ENCODE data around the gene HOATZ. TPM values are rescaled to one million over a fixed set of nuclear protein-coding genes. Genes with fewer than 3 reads are reported as not detected.

Gene HOATZ
- total RNA-seq, 2 experiments from 2014 or later: not detected

- no peak for DNase-seq (ENCODE audit: low spot score)
- Histone ChIP-seq H3K4me1 (ENCODE audit: insufficient read depth, low read length, poor library complexity, severe bottlenecking) (peaks cover 22% of the 10 kb centered on the region), H3K27ac (ENCODE audit: low read depth, low read length, poor library complexity, severe bottlenecking) (no peak overlapping the region), H2AFZ (ENCODE audit: low read length) (0 out of 2 replicates have a peak overlapping the region, but pooled peaks have one; percentile 17), H4K20me1 (ENCODE audit: insufficient read depth, low read length) (no peaks in the 10 kb centered on the region), H3K9me2 (ENCODE audit: insufficient read depth, low read length) (no peaks in the 10 kb centered on the region), H3K36me3 (ENCODE audit: insufficient read depth, low read length) (no peaks in the 10 kb centered on the region), H3K9me3 (ENCODE audit: low read length) (no peaks in the 10 kb centered on the region), H3K4me2 (ENCODE audit: low read length) (no peak overlapping the region), H3K79me2 (ENCODE audit: insufficient read depth, low read depth, low read length) (no peaks in the 10 kb centered on the region), H3K4me3 (ENCODE audit: low read depth, low read length, poor library complexity, severe bottlenecking) (no peak overlapping the region)
- BruUV-seq (replicated peaks): no TSS peak
- ChIA-PET POLR2A (interaction anchor here (1.0 to 1.9 kb wide), 2 partner anchors 9 to 291 kb away, joined by 3 to 9 read pairs; no protein-coding TSS in a partner anchor), CTCF (ENCODE audit: unreplicated experiment) (no interaction called here)
- intact Hi-C loops (cut with micrococcal nuclease; ENCODE audit: unreplicated experiment): no loop called here
- TF ChIP-seq EZH2phosphoT487 (IDR thresholded peaks at IDR 0.05; ENCODE audit: borderline replicate concordance, low read depth, low read length) (no peak), CTCF (conservative IDR thresholded peaks at IDR 0.05; ENCODE audit: low read length) (no peak)
These were observed 66.8 kb downstream of the HOATZ start for GRCh38 chr11:111581341-111581740.

GRCh38 chr11:111582163-111582562, 67.6 kb downstream of the HOATZ start:
- peaks cover 22% of the 10 kb centered on the region for H3K4me1 ChIP-seq (ENCODE audit: insufficient read depth, low read length, poor library complexity, severe bottlenecking)
- POLR2A ChIA-PET: interaction anchor here (0.6 to 1.9 kb wide), 3 partner anchors 9 to 466 kb away, joined by 3 to 9 read pairs (median 3); no protein-coding TSS in a partner anchor
- TF ChIP-seq EZH2phosphoT487 (IDR thresholded peaks at IDR 0.05; ENCODE audit: borderline replicate concordance, low read depth, low read length) (no peak), CTCF (conservative IDR thresholded peaks at IDR 0.05; ENCODE audit: low read length) (no peak)
- H4K20me1 ChIP-seq (ENCODE audit: insufficient read depth, low read length): no peaks in the 10 kb centered on the region
- H3K4me2 ChIP-seq (ENCODE audit: low read length): no peak overlapping the region; the same call in 1 of the 2 replicates
- intact Hi-C loops (cut with micrococcal nuclease; ENCODE audit: unreplicated experiment): loop anchor here (2.0 kb wide), 1 partner anchor 17 kb away; no protein-coding TSS in a partner anchor
- no peaks in the 10 kb centered on the region for H3K9me3 ChIP-seq (ENCODE audit: low read length)
- no TSS peak for BruUV-seq (replicated peaks)
- H3K79me2 ChIP-seq (ENCODE audit: insufficient read depth, low read depth, low read length): no peaks in the 10 kb centered on the region
- H3K36me3 ChIP-seq (ENCODE audit: insufficient read depth, low read length): no peaks in the 10 kb centered on the region
- H3K4me3 ChIP-seq (ENCODE audit: low read depth, low read length, poor library complexity, severe bottlenecking): no peak overlapping the region
- no peaks in the 10 kb centered on the region for H3K9me2 ChIP-seq (ENCODE audit: insufficient read depth, low read length)
- peak; percentile 22 for DNase-seq (ENCODE audit: low spot score)
- H2AFZ ChIP-seq (ENCODE audit: low read length): peak overlapping the region; percentile 30; the same call in 1 of the 2 replicates
- no peak overlapping the region for H3K27ac ChIP-seq (ENCODE audit: low read depth, low read length, poor library complexity, severe bottlenecking)
- CTCF ChIA-PET (ENCODE audit: unreplicated experiment): no interaction called here

GRCh38 chr11:111582881-111583280, 68.3 kb downstream of the HOATZ start:
- no peaks in the 10 kb centered on the region for H3K9me2 ChIP-seq (ENCODE audit: insufficient read depth, low read length)
- H3K9me3 ChIP-seq (ENCODE audit: low read length): no peaks in the 10 kb centered on the region
- H3K4me2 ChIP-seq (ENCODE audit: low read length): no peak overlapping the region
- H3K27ac ChIP-seq (ENCODE audit: low read depth, low read length, poor library complexity, severe bottlenecking): no peak overlapping the region
- no peak for TF ChIP-seq EZH2phosphoT487 (IDR thresholded peaks at IDR 0.05; ENCODE audit: borderline replicate concordance, low read depth, low read length)
- no peak for TF ChIP-seq CTCF (conservative IDR thresholded peaks at IDR 0.05; ENCODE audit: low read length)
- no peak for DNase-seq (ENCODE audit: low spot score)
- H3K4me1 ChIP-seq (ENCODE audit: insufficient read depth, low read length, poor library complexity, severe bottlenecking): peaks cover 22% of the 10 kb centered on the region
- ChIA-PET POLR2A (interaction anchor here (1.9 kb wide), 1 partner anchor 8 kb away, joined by 9 read pairs; no protein-coding TSS in a partner anchor), CTCF (ENCODE audit: unreplicated experiment) (no interaction called here)
- no peak overlapping the region for H2AFZ ChIP-seq (ENCODE audit: low read length)
- intact Hi-C loops (cut with micrococcal nuclease; ENCODE audit: unreplicated experiment): loop anchor here (2.0 kb wide), 1 partner anchor 18 kb away; no protein-coding TSS in a partner anchor
- no peaks in the 10 kb centered on the region for H3K79me2 ChIP-seq (ENCODE audit: insufficient read depth, low read depth, low read length)
- no peaks in the 10 kb centered on the region for H3K36me3 ChIP-seq (ENCODE audit: insufficient read depth, low read length)
- no peak overlapping the region for H3K4me3 ChIP-seq (ENCODE audit: low read depth, low read length, poor library complexity, severe bottlenecking)
- no peaks in the 10 kb centered on the region for H4K20me1 ChIP-seq (ENCODE audit: insufficient read depth, low read length)
- BruUV-seq (replicated peaks): no TSS peak

Measured in OCI-LY7 (cell line).